GM18517 (cell line): ENCODE data around the gene NDEL1.

Experiments
- ATAC-seq: cut with Tn5 transposase; IDR thresholded peaks from one replicate; pipeline ENCODE4 v1.9.1; 2021; ENCODE audit warnings: mild to moderate bottlenecking, moderate library complexity; ENCODE audit not compliant: unreplicated experiment

The NDEL1 gene

DNA sequence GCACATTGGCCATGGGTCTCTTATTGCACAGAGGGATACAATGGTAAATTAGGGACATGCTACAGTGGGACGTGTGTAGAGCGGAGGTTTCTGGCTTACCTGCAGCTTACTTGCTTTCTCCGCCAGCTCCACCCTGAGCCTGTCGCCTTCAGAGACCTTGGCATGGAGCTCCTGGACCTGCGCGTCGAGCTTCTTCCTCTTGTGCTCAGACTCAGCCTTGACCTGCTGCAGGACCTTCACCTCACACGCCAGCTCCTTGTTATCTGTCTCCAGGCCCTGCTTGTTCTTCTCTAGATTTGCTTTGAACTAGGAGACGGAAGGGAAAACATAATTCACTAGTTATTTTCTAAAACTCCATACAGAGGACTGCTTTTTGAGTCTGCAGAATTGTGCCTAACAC is 63.5 kb downstream of the NDEL1 start:
- ATAC-seq: no peak

DNA sequence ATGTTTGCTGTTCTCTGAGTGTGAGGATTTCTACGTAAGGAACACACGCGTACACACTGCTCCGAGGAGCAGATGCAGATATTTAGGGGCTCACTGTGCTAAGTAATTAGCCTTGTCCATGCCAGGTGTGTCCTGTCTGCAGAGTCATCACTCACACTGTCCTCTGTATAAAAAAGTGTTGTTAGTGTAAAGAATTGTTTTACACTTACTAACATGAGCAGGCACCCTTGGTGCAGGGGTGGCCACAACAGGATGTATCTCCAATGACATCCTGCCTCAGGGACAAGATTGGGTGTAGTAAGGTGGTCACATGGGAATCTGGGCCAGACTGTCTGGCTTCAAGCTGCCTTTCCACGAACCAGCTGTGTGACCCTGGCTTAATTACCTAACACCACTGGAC is 63.9 kb downstream of the NDEL1 start:
- ATAC-seq: no peak

DNA sequence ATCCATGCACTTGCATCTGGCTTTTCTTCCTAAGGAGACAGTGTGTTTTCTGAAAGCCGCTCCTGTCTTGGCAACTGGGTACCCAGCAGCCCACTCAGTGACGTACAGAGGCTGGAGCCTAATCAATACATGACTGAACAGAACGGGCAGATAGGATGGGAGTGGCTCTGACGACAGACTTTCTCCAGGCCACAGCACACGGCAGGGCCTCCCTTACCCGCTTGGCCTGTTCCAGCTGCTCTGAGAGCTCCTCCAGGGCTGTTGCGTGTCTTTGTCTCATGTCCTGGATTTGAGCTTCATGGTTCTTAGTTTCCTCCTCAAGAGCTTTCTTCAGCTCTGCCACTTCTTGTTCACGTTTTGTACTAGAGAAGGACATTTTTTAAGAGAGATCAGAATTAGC is 64.9 kb downstream of the NDEL1 start:
- no peak for ATAC-seq

DNA sequence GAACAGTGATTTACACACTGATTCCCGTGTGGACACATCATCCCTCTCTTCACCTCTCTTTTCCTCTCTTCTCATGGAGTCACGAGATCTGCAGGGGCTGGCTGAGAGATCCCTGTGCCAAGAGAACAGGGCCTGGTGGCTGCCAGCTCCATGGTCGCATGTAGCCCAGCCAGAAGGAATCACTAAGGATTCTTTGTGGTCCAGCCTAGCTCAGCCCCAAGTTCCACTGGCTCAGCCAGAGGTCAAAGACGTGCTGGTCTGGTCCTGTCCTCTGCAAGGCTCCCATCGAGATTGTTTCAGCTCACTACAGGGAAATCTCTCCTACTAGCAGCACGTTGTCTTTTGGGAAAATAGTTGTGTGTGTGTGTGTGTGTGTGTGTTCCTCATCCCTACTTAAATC is 66.4 kb downstream of the NDEL1 start:
- no peak for ATAC-seq

DNA sequence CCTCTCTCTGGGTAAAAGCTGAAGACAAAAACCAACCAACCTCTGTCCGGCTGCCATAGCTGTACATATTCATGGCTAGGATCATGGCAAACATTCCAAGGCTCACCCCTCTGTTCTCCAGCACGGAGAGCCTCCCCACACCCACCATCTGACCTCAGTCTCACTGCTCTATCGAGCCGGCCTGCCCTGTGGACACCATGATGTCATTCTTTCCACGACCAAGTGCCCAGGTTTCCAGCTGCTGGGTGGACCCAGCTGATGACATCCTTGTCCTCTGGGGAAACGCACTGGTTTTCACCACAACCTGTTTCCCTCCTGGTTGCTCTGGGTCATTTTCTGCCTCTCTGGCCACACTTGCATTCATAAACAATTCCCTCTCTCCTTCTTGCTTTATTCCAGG is 67.7 kb downstream of the NDEL1 start:
- ATAC-seq: no peak

DNA sequence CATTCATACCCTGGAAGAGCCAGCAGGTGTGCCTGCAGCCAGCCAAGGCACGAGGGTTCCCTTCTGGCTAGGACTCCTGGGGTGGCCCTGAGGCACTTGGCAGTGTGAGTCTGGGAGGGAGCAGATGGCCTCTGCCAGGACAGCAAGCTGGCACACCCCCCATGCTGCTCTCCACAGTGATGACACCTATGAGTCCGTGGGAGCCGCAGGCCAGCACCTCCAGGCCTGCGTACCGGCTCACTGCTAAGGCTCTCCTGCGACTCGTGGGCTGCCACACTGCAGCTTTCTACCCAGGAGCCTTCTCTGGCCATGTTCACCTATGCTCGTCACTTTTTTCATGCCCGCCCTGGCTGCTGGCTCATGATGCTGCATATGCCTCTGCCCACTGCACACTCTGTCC is 68.1 kb downstream of the NDEL1 start:
- ATAC-seq: no peak

DNA sequence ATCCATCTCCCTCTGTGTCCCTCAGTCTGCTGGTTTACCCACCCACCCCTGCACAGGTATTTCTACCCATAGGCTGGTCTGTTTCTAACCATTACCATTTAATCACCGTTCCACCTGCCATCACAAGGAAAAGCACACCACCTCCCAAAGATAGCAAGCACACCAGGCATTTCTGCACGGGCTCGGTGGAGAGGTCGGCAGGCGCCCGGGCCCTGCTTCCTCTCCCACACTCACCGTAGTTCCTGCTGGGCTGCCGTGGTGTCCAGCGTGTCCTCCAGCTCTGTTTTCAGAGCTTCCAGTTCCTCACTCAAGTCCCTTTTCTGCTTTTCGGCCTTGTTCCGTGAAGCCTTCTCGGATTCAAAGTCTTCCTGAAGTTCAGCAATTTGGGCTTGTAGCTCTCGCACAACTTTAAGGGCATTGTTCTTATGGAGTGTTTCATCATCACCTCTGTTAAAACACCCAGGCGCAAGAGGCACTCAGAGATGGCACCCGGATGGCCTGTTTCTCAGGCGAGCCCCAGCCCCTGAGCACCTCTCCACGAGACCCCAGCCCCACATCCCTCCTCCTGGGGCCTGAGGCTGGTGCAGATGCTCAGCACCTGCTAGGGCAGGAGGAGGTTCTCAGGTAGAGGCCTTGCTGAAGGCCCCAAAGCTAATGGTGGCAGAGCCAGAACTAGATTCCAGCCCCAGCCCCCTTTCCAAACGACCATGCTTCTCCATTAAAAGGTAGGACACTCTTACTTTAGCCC is 69.0 kb downstream of the NDEL1 start:
- ATAC-seq: no peak

DNA sequence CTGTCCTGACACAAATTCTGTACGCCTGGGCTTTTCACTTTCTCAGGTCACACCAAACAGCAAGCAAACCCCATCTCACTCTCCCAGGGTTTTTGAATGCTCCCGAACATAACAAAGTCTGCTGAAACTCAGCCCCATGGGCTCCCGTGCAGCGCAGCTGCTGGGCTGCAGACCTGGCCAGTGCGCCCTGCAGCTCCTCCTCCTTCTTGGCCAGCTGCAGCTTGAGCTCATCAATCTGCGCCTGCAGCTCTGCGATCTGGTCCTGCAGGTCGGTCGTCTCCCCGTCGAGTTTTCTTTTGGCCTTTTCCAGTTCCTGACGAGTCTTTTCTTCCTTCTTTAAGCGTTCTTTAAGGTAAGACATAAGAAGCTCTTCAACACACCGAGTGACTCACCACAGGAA is 70.5 kb downstream of the NDEL1 start:
- ATAC-seq: no peak

DNA sequence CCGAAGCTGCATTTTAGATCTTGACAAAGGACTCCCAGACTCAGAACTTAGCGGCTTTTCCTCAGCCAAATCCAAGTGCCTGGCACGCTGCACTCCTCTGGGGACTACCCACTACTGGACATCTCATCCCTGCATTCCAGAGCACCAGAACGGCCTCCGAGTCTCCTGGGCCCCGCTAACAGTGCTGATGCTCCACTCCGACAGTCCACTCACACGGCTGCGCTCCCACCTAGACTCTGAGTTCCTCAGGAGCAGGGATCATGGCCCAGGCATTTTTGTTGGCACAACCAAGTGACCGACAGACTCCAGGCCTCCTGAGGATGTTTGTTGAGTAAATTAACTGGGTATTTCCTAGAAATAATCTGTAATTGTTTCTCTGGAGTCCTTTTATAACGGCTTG is 79.1 kb downstream of the NDEL1 start:
- no peak for ATAC-seq
